LNCaP clone FGC (cell line): ENCODE results near the gene FHIT.
A peak's percentile ranks its signal among the peaks of the same experiment; 100 is the strongest.

Source experiments
- DNase-seq: peaks from one replicate; pipeline ENCODE4 v3.0.0-alpha.2; 2011; ENCODE audit warnings: low read depth
- H3K4me3 ChIP-seq: 2 replicates; pipeline ENCODE4 v1.5.1; 2011; ENCODE audit warnings: mild to moderate bottlenecking, low read depth, low read length, control low read depth
- CTCF ChIP-seq: IDR thresholded peaks from 2 replicates; pipeline ENCODE4 v1.5.1; 2012; ENCODE audit warnings: mild to moderate bottlenecking; ENCODE audit not compliant: control insufficient read depth, insufficient read depth; ENCODE audit errors: extremely low read depth

FHIT gene

GRCh38 chr3:61139686-61140085, 111.6 kb downstream of the FHIT start:
- TF ChIP-seq CTCF = no peak
- no peak for DNase-seq
- no peak overlapping the region for H3K4me3 ChIP-seq

GRCh38 chr3:61138401-61138800, 112.9 kb downstream of the FHIT start:
- TF ChIP-seq CTCF = no peak
- H3K4me3 ChIP-seq = no peak overlapping the region
- no peak for DNase-seq

GRCh38 chr3:61136191-61136590, 115.1 kb downstream of the FHIT start:
- no peak for DNase-seq
- no peak for TF ChIP-seq CTCF
- no peak overlapping the region for H3K4me3 ChIP-seq

GRCh38 chr3:61134532-61134931, 116.7 kb downstream of the FHIT start:
- no peak overlapping the region for H3K4me3 ChIP-seq
- no peak for DNase-seq
- TF ChIP-seq CTCF = no peak

GRCh38 chr3:61132062-61132461, 119.2 kb downstream of the FHIT start:
- DNase-seq = no peak
- TF ChIP-seq CTCF = no peak
- H3K4me3 ChIP-seq = no peak overlapping the region

- DNase-seq = no peak
- no peak for TF ChIP-seq CTCF
- H3K4me3 ChIP-seq = no peak overlapping the region
These were observed 132.4 kb downstream of the FHIT start for GRCh38 chr3:61118830-61119229.

GRCh38 chr3:61117045-61117898, 134.0 kb downstream of the FHIT start:
- no peak for TF ChIP-seq CTCF
- H3K4me3 ChIP-seq = no peak overlapping the region
- peak; percentile 37 for DNase-seq
